Activated naive CD4-positive, alpha-beta T cell treated with Interleukin-2 at 50 U/mL for 16 hours (primary cell): ENCODE results near the gene PLEKHA5.
"Not testable (repeated sequence)": the region's sequence is repeated elsewhere in the genome, so short reads cannot be mapped to it uniquely, and the experiment has no call there.

Experiments
- DNase-seq: peaks from one replicate; pipeline ENCODE4 v3.0.0-alpha.2; 2020

PLEKHA5 gene

DNA sequence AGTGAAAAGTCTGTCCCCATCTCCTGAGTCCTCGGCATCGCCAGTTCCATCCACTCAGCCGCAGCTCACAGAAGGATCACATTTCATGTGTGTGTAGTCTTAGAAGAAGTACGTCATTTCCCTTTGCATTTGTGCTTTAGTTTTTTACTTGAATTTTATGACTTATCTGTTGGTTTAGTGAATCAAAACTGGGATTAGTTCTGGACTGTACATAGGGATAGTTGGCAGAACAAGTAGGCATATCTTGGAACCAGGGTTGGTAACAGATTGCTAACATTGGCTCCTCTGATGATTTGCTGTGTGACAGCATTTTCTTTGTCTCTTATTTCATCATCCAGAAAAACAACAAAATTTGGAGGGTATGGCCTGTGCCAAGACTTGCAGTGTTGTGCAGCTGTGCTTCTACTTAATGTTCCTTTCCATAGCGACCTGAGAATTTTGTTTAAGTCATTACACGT is 240.2 kb downstream of the PLEKHA5 start:
- no peak for DNase-seq

DNA sequence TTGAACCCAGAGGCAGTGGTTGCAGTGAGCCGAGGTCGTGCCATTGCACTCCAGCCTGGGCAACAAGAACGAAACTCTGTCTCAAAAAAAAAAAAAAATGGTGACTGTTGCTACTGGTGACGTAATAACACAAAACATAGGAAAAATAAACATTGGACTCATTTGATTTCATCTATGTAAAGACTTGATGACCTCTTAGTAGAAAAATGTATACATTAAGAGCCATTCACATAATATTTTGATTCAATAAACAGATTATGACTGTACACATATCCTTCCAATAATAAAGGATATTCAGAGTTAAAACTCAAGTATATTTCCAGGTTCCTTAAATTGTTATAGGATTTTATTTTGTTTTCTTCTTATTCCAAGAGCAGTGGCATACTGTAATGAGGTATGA is 244.1 kb downstream of the PLEKHA5 start:
- DNase-seq = no peak

DNA sequence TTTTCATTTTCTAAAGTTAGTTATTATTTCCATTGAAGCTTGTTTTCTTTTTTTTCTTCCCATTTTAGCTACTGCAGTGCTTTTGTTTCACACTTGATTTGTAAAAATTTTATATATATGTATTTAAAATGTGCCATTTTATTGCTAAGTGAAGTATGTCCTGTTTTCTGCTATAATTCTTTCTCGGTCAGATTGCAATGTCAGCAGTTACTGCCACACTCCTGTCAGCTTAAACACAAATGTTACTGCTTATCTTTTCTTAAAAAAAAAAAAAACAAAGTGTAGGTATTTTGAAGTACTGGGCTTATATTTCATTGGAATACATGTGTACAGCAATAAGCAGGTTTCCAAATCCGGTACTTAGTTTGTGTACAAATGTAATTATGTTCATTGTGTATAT is 246.4 kb downstream of the PLEKHA5 start:
- no peak for DNase-seq

DNA sequence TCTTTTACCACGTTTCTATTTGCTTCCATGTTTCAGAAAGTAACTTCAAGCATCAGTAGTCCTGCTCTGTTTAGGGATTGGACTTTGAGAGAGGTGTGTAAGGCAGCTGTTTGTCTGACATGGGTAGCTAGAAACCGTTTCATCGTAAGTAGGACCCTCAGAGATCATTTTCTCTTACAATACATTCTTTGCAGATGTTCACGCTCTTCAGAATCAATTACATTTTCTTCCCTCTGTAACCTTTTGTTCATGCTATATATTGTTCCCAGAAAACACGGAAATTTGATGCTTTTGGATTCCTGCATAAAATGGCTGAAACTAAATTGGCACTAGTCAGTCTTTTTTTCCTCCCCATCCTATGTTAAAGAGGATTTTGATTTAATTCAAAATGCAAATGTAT is 247.2 kb downstream of the PLEKHA5 start:
- no peak for DNase-seq

DNA sequence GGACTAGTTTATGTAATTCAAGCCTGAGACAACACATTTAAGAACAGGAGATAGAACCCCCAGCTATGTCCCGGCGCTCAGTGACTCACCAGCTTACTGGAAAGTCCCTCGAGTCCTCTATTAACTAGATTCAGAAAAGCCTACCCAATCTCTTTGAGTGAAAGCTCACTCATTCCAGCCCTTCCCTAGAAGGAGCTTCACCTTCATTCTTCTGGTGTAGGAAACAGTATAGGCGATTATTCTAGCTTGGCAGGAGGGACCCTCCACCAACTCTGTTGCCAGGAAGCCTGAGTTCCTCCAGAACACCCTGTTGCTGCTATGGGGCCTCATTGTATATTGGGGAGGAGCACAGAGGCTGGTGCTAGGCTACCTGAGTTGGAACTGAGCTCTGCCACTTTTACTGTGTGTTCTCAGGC is 252.6 kb downstream of the PLEKHA5 start:
- DNase-seq = peak; percentile 56

DNA sequence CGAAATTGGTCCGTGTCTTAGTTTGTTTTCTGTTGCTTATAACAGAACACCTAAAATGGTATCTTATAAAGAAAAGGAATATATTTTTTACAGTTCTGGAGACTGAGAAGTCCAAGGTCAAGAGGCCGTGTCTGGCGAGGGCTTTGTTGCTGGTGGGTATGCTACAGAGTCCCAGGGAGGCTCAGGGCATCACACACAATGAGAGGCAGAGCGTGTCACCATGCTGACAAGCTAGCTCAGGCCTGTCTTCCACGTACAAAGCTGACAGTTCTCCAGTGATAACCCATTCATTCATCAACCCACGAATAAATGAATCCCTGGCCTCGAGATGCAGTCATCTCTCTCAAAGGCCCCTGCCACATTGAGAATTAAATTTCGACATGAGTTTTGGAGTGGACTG is 253.0 kb downstream of the PLEKHA5 start:
- DNase-seq = no peak

DNA sequence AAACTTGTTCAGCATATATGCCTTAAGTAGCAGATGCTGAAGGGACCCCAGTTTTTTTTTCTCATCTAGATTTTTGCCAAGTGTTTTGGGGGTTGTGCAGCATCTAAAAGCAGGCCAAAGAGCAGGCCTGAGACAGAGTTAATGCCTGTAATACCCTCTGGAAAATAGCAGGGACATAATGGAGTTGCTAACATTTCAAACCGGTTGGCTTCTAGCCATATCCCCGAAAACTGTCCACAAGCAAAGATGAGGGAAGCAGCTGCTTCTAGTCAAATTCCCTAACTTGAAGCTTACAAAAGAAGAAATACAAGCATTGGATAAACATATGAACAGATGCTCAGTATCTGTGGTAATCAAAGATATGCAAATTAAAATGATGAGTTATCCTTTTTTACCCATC is 257.6 kb downstream of the PLEKHA5 start:
- no peak for DNase-seq

DNA sequence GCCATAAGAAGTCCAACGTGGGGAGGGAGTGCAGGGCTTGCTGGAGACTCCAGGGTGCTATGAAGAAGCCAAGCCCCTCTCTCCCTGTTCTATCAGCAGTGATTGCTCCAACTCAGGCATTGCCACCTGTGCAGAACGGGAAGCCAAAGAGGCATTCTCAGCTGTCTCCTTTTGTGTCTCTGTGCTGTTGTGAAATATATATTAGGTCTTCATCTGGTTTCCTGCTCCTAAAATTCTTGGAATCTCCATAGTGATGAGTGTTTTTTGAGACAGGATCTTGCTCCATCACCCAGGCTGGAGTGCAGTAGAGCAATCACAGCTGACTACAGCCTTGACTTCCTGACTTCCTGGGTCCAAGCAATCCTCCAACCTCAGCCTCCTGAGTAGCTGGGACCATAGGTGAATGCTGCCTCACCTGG is 258.6 kb downstream of the PLEKHA5 start:
- DNase-seq = no peak

DNA sequence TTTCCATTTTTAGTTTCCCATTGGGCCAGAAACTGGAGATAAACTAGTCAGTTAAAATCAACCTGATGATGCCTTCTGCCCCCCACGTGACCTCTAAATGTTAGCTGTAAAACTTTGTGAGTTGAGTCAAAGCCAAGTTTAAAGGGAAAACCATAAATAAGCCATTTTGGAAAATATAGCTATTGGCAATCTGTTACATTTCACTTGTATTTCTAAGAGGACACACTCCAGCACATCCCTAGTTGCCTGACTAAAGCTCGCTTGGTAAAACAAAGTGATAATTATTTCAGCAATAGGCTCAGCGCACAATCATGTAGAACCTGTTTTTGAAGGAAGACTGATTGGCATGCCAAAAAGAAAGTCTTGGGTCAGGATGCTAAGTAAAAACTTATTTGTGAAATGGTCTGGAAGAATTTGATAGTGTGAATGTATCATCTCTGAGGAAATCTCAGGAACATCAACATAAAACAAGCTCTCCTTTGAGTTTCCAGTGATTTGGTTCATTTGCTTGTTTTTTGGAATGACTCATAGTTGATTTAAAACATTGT is 260.6 kb downstream of the PLEKHA5 start:
- DNase-seq = no peak

DNA sequence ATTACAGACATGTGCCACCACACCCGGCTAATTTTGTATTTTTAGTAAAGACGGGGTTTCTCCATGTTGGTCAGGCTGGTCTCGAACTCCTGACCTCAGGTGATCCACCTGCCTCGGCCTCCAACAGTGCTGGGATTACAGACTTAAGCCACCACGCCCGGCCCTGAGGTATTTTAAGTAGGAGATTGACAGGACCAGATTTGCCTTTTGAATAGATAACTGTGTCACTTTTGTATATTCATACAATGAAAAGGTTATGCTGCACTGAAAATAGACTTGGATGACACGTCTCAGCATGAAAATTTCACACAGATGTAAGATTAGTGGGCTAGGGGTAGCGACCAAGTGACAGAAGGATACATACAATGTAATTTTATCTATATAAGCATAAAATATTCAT is 263.1 kb downstream of the PLEKHA5 start:
- DNase-seq = not testable (repeated sequence)

DNA sequence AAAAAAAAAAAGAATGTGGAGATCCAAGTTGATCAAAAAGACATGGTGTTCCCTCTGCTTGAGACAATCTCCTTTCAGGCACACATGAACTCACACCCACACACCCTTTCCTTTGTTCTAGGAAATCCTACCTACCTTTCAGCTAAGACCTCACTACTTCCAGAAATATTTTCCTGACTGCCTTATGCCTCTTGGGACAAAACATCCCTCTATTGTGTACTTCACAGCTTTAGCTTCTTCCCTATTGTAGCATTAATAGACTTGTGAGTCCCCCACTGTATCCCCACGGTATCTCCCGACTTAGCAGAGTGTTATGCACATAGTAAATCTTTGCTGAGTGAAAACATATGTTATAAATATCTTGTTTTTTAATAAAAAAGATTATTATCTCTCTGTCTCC is 264.9 kb downstream of the PLEKHA5 start:
- no peak for DNase-seq

DNA sequence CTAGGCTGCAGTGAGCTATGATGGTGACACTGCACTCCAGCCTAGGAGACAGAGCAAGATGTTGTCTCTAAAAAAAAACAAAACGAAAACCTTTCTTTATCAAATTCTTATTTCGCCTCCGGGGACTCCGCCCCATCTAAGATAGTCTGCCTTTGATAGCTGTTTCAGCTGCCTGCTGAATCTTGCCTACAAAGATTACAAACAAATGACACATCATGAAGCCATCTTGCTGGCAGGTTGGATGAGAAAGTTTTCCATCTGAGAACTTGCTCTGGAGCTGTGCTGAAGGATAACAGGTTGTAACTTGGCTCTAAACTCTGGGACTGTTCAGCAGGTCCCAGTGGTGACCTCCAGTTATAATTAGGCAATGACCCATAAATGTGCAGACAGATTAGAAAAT is 268.0 kb downstream of the PLEKHA5 start:
- no peak for DNase-seq

DNA sequence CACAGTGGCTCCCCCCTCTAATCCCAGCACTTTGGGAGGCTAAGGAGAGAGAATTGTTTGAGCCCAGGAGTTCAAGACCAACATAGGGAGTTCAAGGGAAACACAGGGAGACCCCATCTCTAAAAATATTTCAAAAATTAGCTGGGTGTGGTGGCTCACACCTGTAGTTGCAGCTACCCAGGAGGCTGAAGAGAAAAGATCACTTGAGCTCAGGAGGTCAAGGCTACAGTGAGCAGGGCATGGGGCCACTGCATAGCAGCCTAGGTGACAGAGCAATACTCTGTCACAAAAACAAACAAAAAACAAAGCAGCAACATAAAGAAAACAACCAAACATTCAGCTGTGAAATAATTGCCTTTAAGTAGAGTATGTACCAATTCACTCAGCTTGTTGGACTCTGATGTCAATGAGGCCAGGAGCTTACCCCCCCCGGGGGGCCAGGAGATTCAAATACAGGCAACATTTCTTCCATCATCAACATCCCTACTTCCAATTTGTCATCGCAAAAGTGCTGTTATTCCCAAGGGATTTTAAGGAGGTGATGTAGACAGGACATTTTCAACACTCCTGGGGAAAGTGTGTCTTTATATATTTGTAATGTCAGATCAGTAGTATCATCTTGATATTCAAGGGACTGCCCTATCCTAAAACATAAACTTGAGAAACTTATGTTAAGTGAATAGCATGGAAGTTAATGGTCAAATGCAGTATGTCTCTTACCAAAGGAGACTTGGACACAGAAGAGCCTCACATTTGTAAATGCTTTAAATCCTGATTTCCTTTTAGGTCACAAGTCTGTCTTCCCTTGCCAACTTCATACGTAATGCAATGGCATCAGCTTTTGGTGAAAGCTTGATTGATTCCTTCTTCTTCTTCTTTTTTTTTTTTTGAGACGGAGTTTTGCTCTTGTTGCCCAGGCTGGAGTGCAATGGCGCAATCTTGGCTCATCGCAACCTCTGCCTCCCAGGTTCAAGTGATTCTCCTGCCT is 269.1 kb downstream of the PLEKHA5 start:
- no peak for DNase-seq

DNA sequence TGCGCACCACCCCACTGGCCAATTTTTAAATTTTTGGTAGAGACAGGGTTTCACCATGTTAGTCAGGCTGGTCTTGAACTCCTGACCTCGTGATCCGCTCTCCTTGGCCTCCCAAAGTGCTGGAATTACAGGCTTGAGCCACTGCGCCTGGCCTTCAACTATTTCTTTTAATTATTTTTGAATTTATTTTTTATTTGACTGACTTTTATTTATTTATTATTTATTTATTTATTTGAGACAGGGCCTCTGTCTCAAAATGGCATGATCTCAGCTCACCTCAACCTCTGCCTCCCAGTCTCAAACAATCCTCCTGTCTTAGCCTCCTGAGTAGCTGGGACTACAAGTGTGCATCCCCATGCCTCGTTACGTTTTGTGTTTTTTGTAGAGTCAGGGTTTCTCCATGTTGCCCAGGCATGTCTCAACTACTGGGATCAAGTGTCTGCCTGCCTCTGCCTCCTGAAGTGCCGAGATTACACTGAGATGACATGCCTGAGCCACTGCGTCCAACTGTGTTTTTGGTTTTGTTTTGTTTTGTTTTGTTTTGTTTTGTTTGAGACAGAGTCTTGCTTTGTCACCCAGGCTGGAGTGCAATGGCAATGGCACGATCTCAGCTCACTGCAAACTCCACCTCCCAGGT is 271.2 kb downstream of the PLEKHA5 start:
- DNase-seq = not testable (repeated sequence)

DNA sequence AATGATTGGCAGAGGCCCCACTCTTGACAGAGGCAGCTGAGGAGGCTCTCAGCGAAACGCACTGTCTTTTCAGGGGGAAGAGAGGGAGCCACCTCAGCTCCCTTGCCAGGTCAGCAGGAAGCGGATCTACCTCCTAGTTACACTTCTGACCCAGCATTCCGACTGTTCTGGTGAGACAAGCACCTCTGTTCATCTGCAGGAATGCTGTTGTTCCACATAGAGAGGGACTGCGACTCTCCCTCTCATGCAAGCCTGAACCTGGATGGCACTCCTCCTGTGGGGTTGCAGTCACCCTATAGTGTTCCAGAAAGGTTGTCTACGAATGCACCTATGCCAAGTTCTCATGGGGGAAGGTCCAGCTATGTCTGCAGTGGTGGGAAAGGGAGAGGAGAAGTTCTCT is 272.7 kb downstream of the PLEKHA5 start:
- DNase-seq = no peak

DNA sequence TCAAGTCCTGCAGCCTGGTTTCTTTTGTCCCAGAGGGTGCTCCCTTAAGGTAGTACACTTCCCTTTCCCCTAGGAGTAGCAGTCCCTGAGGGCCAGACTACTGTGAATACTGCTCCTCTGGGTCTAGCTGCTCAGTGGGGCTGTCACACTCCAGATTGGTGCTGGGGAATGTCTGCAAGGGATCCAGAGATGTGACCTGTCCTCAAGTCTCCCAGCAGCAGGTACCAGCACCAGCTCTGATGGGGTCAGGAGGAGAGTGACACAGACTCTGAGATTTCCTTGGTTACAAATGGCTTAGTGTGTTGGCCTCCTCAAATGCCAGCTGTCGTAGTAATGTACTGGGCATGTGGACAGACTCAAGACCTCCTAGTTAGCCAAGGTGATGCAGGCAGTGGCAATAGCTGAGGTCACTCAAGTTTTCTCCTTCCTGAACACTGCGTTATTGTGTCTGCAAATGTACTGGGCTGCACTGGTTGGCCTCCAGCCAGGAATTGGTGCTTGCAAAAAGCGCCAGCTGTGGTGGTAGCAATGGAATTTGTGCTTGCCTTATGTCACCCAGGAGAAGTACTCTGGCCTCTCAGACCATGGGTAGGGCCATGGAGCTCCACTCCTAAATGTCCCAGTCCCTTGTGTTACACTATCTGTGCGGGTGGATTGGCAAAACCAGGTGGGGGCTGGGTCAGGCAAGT is 273.4 kb downstream of the PLEKHA5 start:
- no peak for DNase-seq

DNA sequence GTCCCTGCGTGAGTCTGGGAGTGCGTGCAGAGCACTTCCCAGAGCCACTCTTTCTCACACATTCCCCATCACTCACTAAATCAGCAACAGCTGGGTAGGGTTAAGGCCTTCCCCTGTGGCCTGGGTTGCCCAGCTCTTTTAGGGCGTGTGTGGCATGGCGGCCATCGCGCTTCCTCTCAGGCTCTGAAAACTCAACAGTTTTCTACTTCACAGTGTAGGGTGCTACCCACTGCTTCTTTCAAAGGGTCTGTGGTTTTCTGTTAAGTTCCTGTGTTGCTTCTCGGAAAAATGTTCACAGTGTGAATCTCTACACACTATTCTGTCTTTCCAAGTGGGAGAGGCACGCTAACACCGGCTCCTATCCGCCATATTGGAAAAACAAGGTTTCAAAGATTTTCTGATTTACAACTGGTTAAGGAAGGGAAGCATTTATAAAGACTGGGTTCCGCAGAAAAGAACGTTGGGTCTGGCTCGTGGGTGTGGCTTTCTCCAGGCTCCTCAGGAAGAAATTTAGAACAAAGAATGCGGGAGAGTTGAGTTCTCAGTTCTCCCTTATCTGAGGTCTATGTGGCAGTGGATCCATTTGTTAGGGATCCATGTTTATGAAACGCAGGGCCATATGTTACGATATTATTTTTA is 274.8 kb downstream of the PLEKHA5 start:
- DNase-seq = no peak

DNA sequence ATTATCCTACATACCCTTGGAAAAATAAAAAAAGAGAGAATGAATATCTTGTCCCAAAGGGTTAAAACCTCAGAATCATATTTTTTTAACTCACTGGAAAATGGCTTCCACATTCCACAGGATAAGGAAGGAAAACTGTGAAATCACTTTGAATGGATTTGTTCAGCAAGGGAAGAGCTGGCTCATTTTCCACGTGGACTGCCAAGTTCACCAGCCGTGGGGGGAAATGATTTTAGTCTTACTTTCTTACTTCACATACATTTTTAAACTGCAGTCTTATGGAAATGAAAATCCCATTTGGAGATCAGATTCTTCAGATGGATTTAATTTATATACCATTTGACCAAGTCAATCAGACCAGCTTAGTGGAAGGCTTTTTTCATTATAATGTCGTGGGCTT is 279.8 kb downstream of the PLEKHA5 start:
- DNase-seq = no peak

DNA sequence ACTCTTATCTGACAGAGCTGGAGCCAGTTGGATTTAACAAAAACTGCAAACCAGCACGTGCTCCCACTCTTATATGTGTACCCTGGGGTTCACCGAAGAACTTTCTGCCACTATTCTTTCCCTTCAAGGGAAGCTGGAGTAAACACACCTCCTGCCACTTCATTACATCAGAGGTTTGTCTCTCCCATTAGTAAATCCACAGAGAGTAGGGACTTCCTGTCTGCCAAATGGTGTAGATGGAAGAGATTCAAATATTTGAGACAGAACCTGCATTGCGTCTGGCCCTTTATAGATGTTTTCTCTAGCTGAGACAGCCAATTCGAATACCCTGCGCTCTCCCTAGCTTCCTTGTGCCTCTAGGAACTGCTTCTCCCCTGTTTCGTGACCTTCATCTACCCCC is 280.7 kb downstream of the PLEKHA5 start:
- no peak for DNase-seq

DNA sequence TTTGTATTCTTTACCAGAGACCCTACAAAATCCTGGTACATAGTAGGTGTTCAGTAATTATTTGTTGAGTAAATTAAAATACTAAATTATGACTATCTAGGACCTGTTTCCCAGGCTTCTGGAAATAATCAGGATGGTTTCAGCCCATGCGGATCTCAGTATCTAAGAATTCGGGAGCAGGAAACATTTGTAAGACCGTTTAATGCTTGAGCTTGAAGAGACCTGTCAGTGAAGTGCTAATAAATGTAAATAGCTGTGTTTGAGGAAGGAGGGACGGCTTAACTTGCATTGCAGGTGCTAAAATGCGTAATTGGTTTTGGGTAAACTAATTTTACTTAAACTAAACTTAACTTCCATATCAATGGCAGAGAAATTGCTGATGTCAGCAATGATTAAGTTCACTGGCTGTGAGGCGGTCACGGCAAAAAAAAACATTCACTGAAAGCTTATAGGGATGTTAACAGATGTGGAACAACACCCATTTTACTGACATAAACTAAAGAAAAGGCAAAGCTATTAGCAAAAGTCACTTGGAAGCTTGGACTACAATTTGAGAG is 281.2 kb downstream of the PLEKHA5 start:
- DNase-seq = no peak

DNA sequence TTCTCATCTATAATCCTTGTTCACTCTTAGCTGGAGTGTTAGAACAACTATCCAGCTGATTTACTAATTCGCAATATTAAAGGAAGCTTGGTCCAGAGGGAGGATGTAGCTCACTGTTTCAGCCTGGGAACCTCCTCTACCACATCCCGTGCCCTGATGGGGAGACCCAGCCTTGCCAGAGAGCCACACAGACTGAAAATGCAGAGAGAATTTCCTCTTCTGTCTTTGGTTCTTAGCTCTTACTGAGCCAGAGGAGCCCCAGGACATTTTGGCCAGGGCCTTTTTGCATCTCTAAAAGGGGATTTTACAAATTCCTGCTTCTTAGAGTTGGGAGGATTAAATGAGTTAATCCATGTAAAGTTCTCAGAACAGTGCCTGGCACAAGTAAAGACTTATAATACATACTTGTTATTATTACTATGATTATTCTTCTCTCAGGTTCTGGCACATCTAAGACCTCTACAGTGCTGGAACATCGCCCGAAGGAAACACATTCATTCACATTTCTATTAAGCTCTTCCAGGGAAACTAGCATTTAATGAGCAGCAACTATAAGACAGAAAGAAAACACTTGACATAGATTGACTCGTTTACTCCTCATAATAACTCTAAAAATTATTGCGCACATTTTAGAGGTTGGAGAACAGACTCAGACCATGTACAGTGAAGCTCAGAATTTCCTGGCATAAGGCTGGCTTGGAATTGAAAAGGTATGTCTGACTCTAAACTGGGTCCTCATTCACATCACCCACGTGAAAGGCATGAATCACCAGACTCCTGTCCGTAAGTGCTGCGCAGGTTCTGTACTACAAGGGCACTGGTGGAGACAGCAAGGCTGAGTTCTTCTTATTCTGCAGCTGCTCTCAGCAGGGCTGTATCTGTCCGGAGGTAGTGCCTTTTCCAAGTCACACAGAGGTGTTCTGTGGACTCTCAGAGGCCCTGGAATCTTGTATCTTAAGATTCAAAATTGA is 282.0 kb downstream of the PLEKHA5 start:
- no peak for DNase-seq
